Loucy (cell line): ENCODE data around the gene DNAJC16.

ENCODE experiments used
- H2AFZ ChIP-seq: fragments of 200-600 bp; sonication (generic); 2 replicates; pipeline ENCODE4 v1.6.0; 2016; ENCODE audit warnings: antibody characterized with exemption, mild to moderate bottlenecking, low read length, moderate library complexity
- H3F3A ChIP-seq: fragments of 200-600 bp; 2 replicates; pipeline ENCODE4 v1.6.0; 2016; ENCODE audit warnings: antibody characterized with exemption, low read depth, mild to moderate bottlenecking
- H3K27me3 ChIP-seq: fragments of 200-600 bp; sonication (generic); 2 replicates; pipeline ENCODE4 v1.6.1; 2014; ENCODE audit warnings: low read length, mild to moderate bottlenecking; ENCODE audit not compliant: insufficient read depth, poor library complexity, severe bottlenecking
- H3K36me3 ChIP-seq: fragments of 200-600 bp; sonication (generic); 2 replicates; pipeline ENCODE4 v1.6.1; 2016; ENCODE audit warnings: low read length; ENCODE audit not compliant: insufficient read depth
- H3K4me1 ChIP-seq: fragments of 200-600 bp; sonication (generic); 2 replicates; pipeline ENCODE4 v1.5.1; 2014; ENCODE audit warnings: low read length, mild to moderate bottlenecking; ENCODE audit not compliant: insufficient read depth, poor library complexity, severe bottlenecking
- H3K4me2 ChIP-seq: fragments of 200-600 bp; sonication (generic); 2 replicates; pipeline ENCODE4 v1.6.0; 2014; ENCODE audit warnings: antibody characterized with exemption, low read length, low read depth, mild to moderate bottlenecking; ENCODE audit not compliant: poor library complexity, severe bottlenecking
- H3K4me3 ChIP-seq: fragments of 200-600 bp; sonication (generic); 2 replicates; pipeline ENCODE4 v1.5.1; 2014; ENCODE audit warnings: low read length, mild to moderate bottlenecking, mixed read lengths; ENCODE audit not compliant: poor library complexity, severe bottlenecking
- H3K79me2 ChIP-seq: fragments of 200-600 bp; sonication (generic); 2 replicates; pipeline ENCODE4 v1.6.1; 2014; ENCODE audit warnings: low read length; ENCODE audit not compliant: insufficient read depth
- H3K9ac ChIP-seq: fragments of 200-600 bp; sonication (generic); 2 replicates; pipeline ENCODE4 v1.6.0; 2014; ENCODE audit warnings: mild to moderate bottlenecking, low read depth, low read length, moderate library complexity; ENCODE audit not compliant: poor library complexity, severe bottlenecking
- H3K9me2 ChIP-seq: fragments of 200-600 bp; sonication (generic); replicated peaks from 2 replicates; pipeline ENCODE4 v1.6.1; 2016; ENCODE audit warnings: low read depth, low read length, mixed read lengths
- H3K9me3 ChIP-seq: fragments of 200-600 bp; sonication (generic); 2 replicates; pipeline ENCODE4 v1.6.1; 2014; ENCODE audit warnings: mild to moderate bottlenecking, antibody characterized with exemption, low read length, low read depth; ENCODE audit not compliant: insufficient read depth
- H4K20me1 ChIP-seq: fragments of 200-600 bp; sonication (generic); 2 replicates; pipeline ENCODE4 v1.6.0; 2014; ENCODE audit warnings: antibody characterized with exemption, low read length, mild to moderate bottlenecking; ENCODE audit not compliant: insufficient read depth, poor library complexity, severe bottlenecking
- CTCF ChIP-seq: fragments of 200-600 bp; sonication (generic); conservative IDR thresholded peaks from 2 replicates; pipeline ENCODE4 v1.5.1; 2014; ENCODE audit warnings: mild to moderate bottlenecking, antibody characterized with exemption, low read length
- EZH2phosphoT487 ChIP-seq: fragments of 200-600 bp; IDR thresholded peaks from 2 replicates; pipeline ENCODE4 v1.6.1; 2018; ENCODE audit warnings: antibody characterized with exemption, mild to moderate bottlenecking, moderate library complexity, borderline replicate concordance

The DNAJC16 gene

GRCh38 chr1:15504436-15504835 lies 22.2 kb upstream of the DNAJC16 start:
- Histone ChIP-seq H3K9me2 (no peaks in the 10 kb centered on the region), H3K4me3 (no peak overlapping the region), H3K27me3 (no peaks in the 10 kb centered on the region), H3K4me1 (no peaks in the 10 kb centered on the region), H4K20me1 (no peaks in the 10 kb centered on the region), H2AFZ (no peak overlapping the region), H3K36me3 (no peaks in the 10 kb centered on the region; the same call in 1 of the 2 replicates), H3K9me3 (no peaks in the 10 kb centered on the region), H3K4me2 (no peak overlapping the region), H3K79me2 (no peaks in the 10 kb centered on the region), H3K9ac (no peak overlapping the region), H3F3A (no peaks in the 10 kb centered on the region)
- TF ChIP-seq CTCF (no peak), EZH2phosphoT487 (no peak)

GRCh38 chr1:15506831-15507230 lies 19.8 kb upstream of the DNAJC16 start:
- H3F3A ChIP-seq = no peaks in the 10 kb centered on the region
- H3K27me3 ChIP-seq = no peaks in the 10 kb centered on the region
- H2AFZ ChIP-seq = no peak overlapping the region
- H4K20me1 ChIP-seq = no peaks in the 10 kb centered on the region
- H3K4me3 ChIP-seq = no peak overlapping the region
- H3K9me2 ChIP-seq = no peaks in the 10 kb centered on the region
- no peak overlapping the region for H3K9ac ChIP-seq
- no peaks in the 10 kb centered on the region for H3K79me2 ChIP-seq
- TF ChIP-seq CTCF = no peak
- TF ChIP-seq EZH2phosphoT487 = no peak
- no peaks in the 10 kb centered on the region for H3K4me1 ChIP-seq
- no peaks in the 10 kb centered on the region; the same call in 1 of the 2 replicates for H3K36me3 ChIP-seq
- H3K9me3 ChIP-seq = no peaks in the 10 kb centered on the region
- H3K4me2 ChIP-seq = no peak overlapping the region

DNA sequence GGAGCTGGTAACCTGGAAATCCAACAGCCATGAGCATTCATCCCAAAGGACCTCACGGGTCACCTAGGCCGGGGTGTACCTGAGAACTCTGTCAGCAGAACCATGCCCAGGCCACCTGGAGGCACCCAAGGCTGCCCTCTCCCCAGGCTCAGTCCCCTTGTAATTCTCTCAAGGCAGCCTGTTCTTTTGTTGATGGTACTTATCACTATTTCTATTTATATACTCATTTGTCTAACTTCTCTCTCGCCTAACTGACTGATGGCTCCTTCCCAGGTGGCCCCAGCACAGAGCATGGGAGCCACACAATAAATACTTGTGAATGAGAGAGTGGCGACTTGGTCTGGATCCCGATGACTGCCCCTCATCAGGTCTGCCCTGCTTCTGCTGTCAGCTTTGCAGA lies 19.4 kb upstream of the DNAJC16 start:
- Histone ChIP-seq H2AFZ (no peak overlapping the region), H3F3A (no peaks in the 10 kb centered on the region), H3K9ac (no peak overlapping the region), H3K4me3 (no peak overlapping the region), H3K9me2 (no peaks in the 10 kb centered on the region), H3K4me2 (no peak overlapping the region), H3K9me3 (no peaks in the 10 kb centered on the region), H4K20me1 (no peaks in the 10 kb centered on the region), H3K27me3 (no peaks in the 10 kb centered on the region), H3K36me3 (peaks cover 4% of the 10 kb centered on the region; the same call in 1 of the 2 replicates), H3K4me1 (no peaks in the 10 kb centered on the region), H3K79me2 (no peaks in the 10 kb centered on the region)
- TF ChIP-seq EZH2phosphoT487 (no peak), CTCF (no peak)
